Sigmoid colon (tissue), 7 donors: ENCODE measurements around the gene MPPED1. TPM values are rescaled to one million over a fixed set of nuclear protein-coding genes. Genes with fewer than 3 reads are reported as not detected.

ENCODE experiments used
- DNase-seq: peaks from one replicate; pipeline ENCODE4 v3.0.0-alpha.2; 2019
- H3K27ac ChIP-seq, 4 donors: fragments of 200-600 bp; sonication (generic); one replicate each; pipeline ENCODE4 v1.5.1; 2016 to 2019; ENCODE audit warnings: mild to moderate bottlenecking in 1 of 4
- H3K27me3 ChIP-seq, 3 donors: fragments of 200-600 bp; sonication (generic); one replicate each; pipeline ENCODE4 v1.5.1; 2019; ENCODE audit warnings: mild to moderate bottlenecking in 1 of 3
- H3K36me3 ChIP-seq, 4 donors: fragments of 200-600 bp; sonication (generic); one replicate each; pipeline ENCODE4 v1.5.1; 2016 to 2019
- H3K4me1 ChIP-seq, 4 donors: fragments of 200-600 bp; sonication (generic); one replicate each; pipeline ENCODE4 v1.5.1; 2017 to 2019
- H3K4me3 ChIP-seq, 4 donors: fragments of 200-600 bp; sonication (generic); one replicate each; pipeline ENCODE4 v1.5.1; 2017 to 2019; ENCODE audit warnings: mild to moderate bottlenecking in 2 of 4, moderate library complexity in 1 of 4
- H3K9me3 ChIP-seq, 4 donors: fragments of 200-600 bp in 3 of 4; sonication (generic) in 3 of 4; one replicate each; pipeline versions ENCODE4 v1.5.1 to v1.6.1; 2013 to 2019
- CTCF ChIP-seq, 4 experiments: fragments of 450-650 bp in 3 of 4; fragments of 200-600 bp in 1 of 4; IDR thresholded peaks; one replicate each; pipeline ENCODE4 v1.5.1; 2016 to 2019; ENCODE audit warnings: antibody characterized with exemption in 4 of 4, mild to moderate bottlenecking in 3 of 4, moderate library complexity in 2 of 4
- EP300 ChIP-seq, 4 donors: sonication (generic); formaldehyde crosslinking; IDR thresholded peaks; one replicate each; pipeline ENCODE4 v1.6.1; 2017; ENCODE audit warnings: antibody characterized with exemption in 4 of 4
- POLR2A ChIP-seq, 2 donors: fragments of 450-650 bp; IDR thresholded peaks; one replicate each; pipeline ENCODE4 v1.6.1; 2016; ENCODE audit warnings: antibody characterized with exemption in 2 of 2, mild to moderate bottlenecking in 2 of 2, moderate library complexity in 2 of 2
- POLR2AphosphoS5 ChIP-seq, 4 donors: sonication (generic); formaldehyde crosslinking; IDR thresholded peaks; one replicate each; pipeline ENCODE4 v1.6.1; 2017; ENCODE audit warnings: antibody characterized with exemption in 4 of 4
- WGBS, 2 donors: extraction: QIAGEN DNeasy Blood & Tissue Kit; methylation state at CpG; one replicate each; pipeline ENCODE4 v1.1.7; 2013; 5-methylcytosine and 5-hydroxymethylcytosine counted together
- intact Hi-C: fragments of 100-400 bp; cut with DNase I; formaldehyde crosslinking; loops from one replicate; pipeline ENCODE4 v1.15.1; 2023
- polyA plus RNA-seq, 3 donors: library from polyadenylated mRNA; stranded (reverse); fragments of 200-250 nt; gene quantifications; one replicate each; pipeline ENCODE4 v1.2.3, GENCODE V29; 2013
- total RNA-seq, 4 donors: library from RNA; depleted of rRNA; stranded (reverse); fragments of >200 nt; gene quantifications; one replicate each; pipeline ENCODE4 v1.1.0, GENCODE V29; 2016
- donor health status: healthy with polysubstance abuse.
- donor health status: Bipolar disorder and iron deficiency.
- donor health status: healthy.

The MPPED1 gene
- total and polyA plus RNA-seq, 7 donors, result not detected

GRCh38 chr22:43507235-43507634, 95.4 kb downstream of the MPPED1 start:
- Histone ChIP-seq H3K9me3 (no peaks in the 10 kb centered on the region), H3K4me1 (no peaks in the 10 kb centered on the region), H3K27me3 (peaks cover 0 to 11% (median 0%) of the 10 kb centered on the region in 3 donors), H3K27ac (no peak overlapping the region), H3K36me3 (no peaks in the 10 kb centered on the region), H3K4me3 (no peak overlapping the region)
- DNase-seq, result no peak
- TF ChIP-seq POLR2AphosphoS5 (IDR thresholded peaks at IDR 0.05) (no peak), POLR2A (IDR thresholded peaks at IDR 0.05) (no peak), CTCF (IDR thresholded peaks at IDR 0.05) (no peak), EP300 (IDR thresholded peaks at IDR 0.05) (no peak)
- WGBS, 2 donors, result 64 to 77% methylated on average over 8 of the region's 8 CpGs
- intact Hi-C loops, result no loop called here

GRCh38 chr22:43508489-43508888, 96.7 kb downstream of the MPPED1 start:
- no peaks in the 10 kb centered on the region for H3K4me1 ChIP-seq
- H3K27me3 ChIP-seq, result no peaks in the 10 kb centered on the region
- no peaks in the 10 kb centered on the region for H3K36me3 ChIP-seq
- no peaks in the 10 kb centered on the region for H3K9me3 ChIP-seq
- DNase-seq, result no peak
- TF ChIP-seq POLR2AphosphoS5 (IDR thresholded peaks at IDR 0.05), result no peak
- no peak for TF ChIP-seq EP300 (IDR thresholded peaks at IDR 0.05)
- TF ChIP-seq CTCF (IDR thresholded peaks at IDR 0.05), result no peak
- no peak for TF ChIP-seq POLR2A (IDR thresholded peaks at IDR 0.05)
- intact Hi-C loops, result no loop called here
- no peak overlapping the region for H3K27ac ChIP-seq
- H3K4me3 ChIP-seq, result no peak overlapping the region

DNA sequence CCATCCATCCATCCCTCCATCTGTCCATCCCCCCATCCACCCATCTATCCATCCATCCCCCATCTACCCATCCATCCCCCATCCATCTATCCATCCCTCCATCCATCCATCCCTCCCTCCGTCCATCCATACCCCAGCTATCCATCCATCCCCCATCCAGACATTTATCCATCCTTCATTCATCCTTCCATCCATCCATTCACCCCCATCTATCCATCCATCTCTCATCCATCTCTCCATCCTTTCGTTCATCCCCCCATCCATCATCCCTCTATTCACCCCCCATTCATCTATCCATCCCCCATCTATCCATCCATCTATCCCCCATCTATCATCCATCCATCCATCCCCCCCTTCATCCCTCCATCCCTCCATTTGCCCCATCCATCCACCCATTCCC, 97.5 kb downstream of the MPPED1 start:
- no peak for TF ChIP-seq POLR2AphosphoS5 (IDR thresholded peaks at IDR 0.05)
- no peak for TF ChIP-seq POLR2A (IDR thresholded peaks at IDR 0.05)
- no peak for TF ChIP-seq EP300 (IDR thresholded peaks at IDR 0.05)
- TF ChIP-seq CTCF (IDR thresholded peaks at IDR 0.05), result no peak
- intact Hi-C loops, result no loop called here
- H3K9me3 ChIP-seq, result no peaks in the 10 kb centered on the region
- H3K36me3 ChIP-seq, result no peaks in the 10 kb centered on the region
- no peaks in the 10 kb centered on the region for H3K27me3 ChIP-seq
- WGBS, 2 donors, result 78 to 89% methylated on average over 2 of the region's 2 CpGs
- H3K27ac ChIP-seq, result no peak overlapping the region
- H3K4me1 ChIP-seq, result no peaks in the 10 kb centered on the region
- no peak for DNase-seq
- H3K4me3 ChIP-seq, result no peak overlapping the region

DNA sequence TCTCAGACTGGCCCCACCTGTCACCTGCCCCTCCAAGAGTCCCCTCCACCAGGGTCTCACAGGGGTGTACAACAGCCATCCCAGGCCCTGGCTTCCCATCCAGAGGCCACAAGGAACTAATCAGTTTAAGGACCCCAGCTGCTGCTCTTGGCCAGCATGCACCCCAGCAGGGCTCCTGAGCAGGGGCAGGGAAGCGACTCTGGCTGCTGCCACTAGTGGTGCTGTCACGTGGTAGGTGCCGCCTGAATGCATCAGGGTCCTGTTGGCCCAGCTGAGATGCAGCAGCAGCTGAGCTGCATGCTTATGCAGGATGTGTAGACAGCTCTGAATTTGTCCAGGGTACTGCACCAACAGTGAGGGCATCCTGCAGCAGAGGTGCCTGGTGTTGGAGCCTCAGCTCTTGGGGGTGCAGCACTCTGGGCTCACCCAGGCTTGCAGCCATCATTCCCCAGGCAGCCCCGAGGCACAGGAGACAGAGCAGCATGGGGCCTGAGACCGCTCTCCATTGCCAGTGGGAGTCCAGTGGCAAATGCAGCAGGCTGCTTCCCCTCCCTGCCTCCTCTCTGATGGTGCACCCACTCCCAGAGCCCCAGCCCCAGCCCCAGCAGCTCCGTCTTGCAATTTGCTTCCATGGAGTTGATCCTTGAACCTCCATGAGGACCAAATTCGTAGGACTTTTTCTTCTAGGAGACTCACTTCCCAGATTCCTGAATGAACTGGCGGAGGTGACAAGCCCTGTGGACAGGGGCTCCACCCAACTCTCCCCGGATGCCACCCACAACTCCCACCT, 98.7 kb downstream of the MPPED1 start:
- no peak overlapping the region for H3K27ac ChIP-seq
- DNase-seq, result no peak
- peaks cover 0 to 9% (median 0%) of the 10 kb centered on the region in 3 donors for H3K27me3 ChIP-seq
- TF ChIP-seq CTCF (IDR thresholded peaks at IDR 0.05), result no peak
- no peak for TF ChIP-seq EP300 (IDR thresholded peaks at IDR 0.05)
- no peak for TF ChIP-seq POLR2AphosphoS5 (IDR thresholded peaks at IDR 0.05)
- TF ChIP-seq POLR2A (IDR thresholded peaks at IDR 0.05), result no peak
- 66 to 78% methylated on average over 9 of the region's 9 CpGs for WGBS, 2 donors
- H3K36me3 ChIP-seq, result no peaks in the 10 kb centered on the region
- intact Hi-C loops, result no loop called here
- H3K4me1 ChIP-seq, result no peaks in the 10 kb centered on the region
- H3K9me3 ChIP-seq, result no peaks in the 10 kb centered on the region
- no peak overlapping the region for H3K4me3 ChIP-seq
